ENCODE data around the gene PDZRN4.

Gene PDZRN4

DNA sequence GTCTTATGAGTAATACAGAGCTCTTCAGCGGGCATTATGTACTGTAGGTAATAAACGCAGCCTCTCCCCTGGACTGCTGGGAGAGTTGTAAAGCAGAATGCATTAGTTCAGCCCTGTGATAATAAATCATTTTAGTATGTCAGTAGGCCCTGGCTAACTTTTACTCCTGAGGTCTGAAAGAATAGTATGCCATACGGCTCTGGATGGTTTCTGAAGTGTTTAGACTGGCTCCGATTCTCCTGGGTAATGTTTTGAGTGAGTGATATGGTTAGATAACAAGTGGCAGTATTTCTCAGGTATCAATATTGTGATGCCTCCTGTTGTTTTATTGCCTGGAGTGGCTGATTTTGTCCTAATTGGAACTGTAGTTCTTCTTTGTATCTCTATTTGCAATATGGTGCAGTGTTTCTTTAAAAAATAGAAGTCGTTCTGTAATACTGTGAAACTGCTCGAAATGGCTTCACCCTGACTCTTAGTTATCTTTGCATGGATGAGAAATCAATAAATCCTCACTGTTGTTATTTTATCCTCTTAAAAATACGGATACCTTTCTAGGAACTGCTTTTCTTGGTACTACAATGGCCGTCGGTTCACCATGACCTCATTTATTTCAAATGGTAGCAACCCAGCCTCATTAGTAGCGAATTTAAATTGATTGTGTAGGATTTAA lies 100.2 kb downstream of the PDZRN4 start:
- DNase-seq (ENCODE audit: low spot score), result no peak
- in situ Hi-C loops (cut with MboI; ENCODE audit: low sequenced_read_pairs, unreplicated experiment), result loop anchor here (25.0 kb wide), 1 partner anchor 724 kb away; no protein-coding TSS in a partner anchor
- TF ChIP-seq, protein P1, sequence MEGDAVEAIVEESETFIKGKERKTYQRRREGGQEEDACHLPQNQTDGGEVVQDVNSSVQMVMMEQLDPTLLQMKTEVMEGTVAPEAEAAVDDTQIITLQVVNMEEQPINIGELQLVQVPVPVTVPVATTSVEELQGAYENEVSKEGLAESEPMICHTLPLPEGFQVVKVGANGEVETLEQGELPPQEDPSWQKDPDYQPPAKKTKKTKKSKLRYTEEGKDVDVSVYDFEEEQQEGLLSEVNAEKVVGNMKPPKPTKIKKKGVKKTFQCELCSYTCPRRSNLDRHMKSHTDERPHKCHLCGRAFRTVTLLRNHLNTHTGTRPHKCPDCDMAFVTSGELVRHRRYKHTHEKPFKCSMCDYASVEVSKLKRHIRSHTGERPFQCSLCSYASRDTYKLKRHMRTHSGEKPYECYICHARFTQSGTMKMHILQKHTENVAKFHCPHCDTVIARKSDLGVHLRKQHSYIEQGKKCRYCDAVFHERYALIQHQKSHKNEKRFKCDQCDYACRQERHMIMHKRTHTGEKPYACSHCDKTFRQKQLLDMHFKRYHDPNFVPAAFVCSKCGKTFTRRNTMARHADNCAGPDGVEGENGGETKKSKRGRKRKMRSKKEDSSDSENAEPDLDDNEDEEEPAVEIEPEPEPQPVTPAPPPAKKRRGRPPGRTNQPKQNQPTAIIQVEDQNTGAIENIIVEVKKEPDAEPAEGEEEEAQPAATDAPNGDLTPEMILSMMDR (IDR thresholded peaks at IDR 0.05; ENCODE audit: borderline replicate concordance, control extremely low read depth, extremely low read depth, insufficient read depth, missing control alignments), result no peak

DNA sequence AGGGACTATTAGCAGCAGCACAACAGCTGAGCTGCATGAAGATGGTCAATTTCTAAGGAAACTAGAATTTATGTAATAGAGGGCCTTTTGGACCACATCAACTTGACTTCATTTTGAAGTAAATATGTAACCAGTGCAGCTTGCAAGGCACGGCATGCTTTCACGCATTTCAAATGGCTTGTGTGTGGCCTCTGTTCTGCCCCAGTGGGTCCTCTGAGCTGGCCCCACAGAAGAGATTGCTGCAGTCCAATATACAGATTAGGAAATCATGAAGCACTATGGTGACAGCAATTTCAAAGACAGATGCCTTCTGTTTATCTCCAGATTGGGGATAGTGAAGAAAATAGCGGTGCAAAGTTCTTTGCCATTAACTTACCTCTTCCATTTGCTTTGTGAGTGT lies 101.4 kb downstream of the PDZRN4 start:
- TF ChIP-seq, protein P1 (IDR thresholded peaks at IDR 0.05; ENCODE audit: borderline replicate concordance, control extremely low read depth, extremely low read depth, insufficient read depth, missing control alignments), result no peak
- DNase-seq (ENCODE audit: low spot score), result no peak
- in situ Hi-C loops (cut with MboI; ENCODE audit: low sequenced_read_pairs, unreplicated experiment), result loop anchor here (25.0 kb wide), 1 partner anchor 723 kb away; no protein-coding TSS in a partner anchor

DNA sequence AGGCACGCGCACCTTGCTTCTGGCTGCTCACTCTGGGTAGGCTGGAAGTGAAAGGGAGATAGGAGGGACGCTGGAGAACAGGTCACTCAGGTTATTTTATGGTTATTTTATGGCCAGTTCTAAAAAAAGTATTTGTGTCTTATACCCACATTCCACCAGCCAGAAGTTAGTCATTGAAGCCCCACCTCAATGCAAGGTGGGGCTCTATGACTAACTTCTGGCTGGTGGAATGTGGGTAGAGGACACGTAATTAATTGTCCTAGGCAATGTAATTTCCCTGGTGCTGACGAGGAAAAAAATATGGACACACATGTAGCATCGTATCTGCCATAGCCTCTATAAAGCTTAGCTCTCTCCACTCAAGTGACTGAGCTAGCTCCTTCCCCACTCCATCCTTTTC lies 104.9 kb downstream of the PDZRN4 start:
- DNase-seq (ENCODE audit: low spot score), result no peak
- in situ Hi-C loops (cut with MboI; ENCODE audit: low sequenced_read_pairs, unreplicated experiment), result loop anchor here (25.0 kb wide), 1 partner anchor 719 kb away; no protein-coding TSS in a partner anchor
- TF ChIP-seq, protein P1 (IDR thresholded peaks at IDR 0.05; ENCODE audit: borderline replicate concordance, control extremely low read depth, extremely low read depth, insufficient read depth, missing control alignments), result no peak

DNA sequence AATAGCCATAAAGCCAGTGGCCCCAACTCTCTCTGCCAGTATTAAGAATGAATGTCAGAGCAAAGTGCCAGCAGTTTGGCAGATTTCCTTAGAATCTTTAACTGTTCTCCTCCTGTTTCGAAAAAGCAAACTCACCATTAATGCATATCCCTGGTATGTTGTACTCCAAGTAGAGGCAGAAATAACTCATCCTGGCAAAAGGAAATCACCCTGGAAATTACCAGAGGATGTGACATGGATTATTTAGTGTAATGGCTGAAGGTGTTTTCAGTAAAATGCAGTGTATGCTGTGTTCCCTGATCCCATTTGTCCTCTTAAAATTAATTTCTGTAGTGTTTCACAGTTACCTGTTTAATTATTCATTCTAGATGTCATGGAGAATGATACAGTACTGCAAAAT lies 105.3 kb downstream of the PDZRN4 start:
- in situ Hi-C loops (cut with MboI; ENCODE audit: low sequenced_read_pairs, unreplicated experiment), result loop anchor here (25.0 kb wide), 1 partner anchor 719 kb away; no protein-coding TSS in a partner anchor
- no peak for DNase-seq (ENCODE audit: low spot score)
- TF ChIP-seq, protein P1 (IDR thresholded peaks at IDR 0.05; ENCODE audit: borderline replicate concordance, control extremely low read depth, extremely low read depth, insufficient read depth, missing control alignments), result no peak

DNA sequence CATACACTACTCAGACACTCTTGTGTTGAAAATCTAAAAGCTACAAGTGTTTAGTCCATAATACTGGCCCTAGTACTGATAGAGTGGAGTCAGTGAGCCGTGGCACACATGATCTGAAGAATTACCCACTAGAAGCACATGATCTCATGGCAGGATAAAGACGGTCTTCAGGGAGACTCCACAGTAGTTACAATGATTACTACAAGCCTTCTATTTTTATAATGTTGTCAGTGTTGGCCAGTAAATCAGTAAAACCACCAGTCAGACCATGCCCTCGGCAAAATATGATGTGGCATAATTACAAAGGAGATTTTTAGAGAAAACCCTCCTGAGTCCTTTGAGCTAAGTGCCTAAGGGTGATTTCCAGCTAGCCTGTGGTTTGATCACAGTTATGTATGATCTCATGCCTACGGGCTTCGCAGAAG lies 114.9 kb downstream of the PDZRN4 start:
- in situ Hi-C loops (cut with MboI; ENCODE audit: low sequenced_read_pairs, unreplicated experiment), result no loop called here
- no peak for DNase-seq (ENCODE audit: low spot score)
- TF ChIP-seq, protein P1 (IDR thresholded peaks at IDR 0.05; ENCODE audit: borderline replicate concordance, control extremely low read depth, extremely low read depth, insufficient read depth, missing control alignments), result no peak

DNA sequence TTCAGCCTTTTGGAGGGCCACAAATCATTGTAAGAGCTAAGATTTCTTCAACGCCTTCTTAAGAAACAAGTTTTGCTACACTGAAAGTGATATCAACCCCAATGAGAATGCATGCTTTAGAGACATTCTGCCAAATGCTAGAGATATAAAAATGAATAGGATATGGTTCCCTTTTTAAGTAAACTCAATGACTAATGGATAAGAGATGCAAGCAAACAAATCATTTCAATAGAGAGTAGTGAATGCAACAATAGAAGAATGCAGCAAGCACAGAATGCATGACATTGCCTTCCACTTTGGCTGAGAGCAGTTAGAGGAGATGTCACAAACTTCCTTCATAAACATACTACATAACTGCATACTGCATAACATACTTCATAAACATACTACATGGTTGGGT lies 116.4 kb downstream of the PDZRN4 start:
- in situ Hi-C loops (cut with MboI; ENCODE audit: low sequenced_read_pairs, unreplicated experiment), result no loop called here

More for the DNA sequence above, 116.4 kb downstream of the PDZRN4 start:
- DNase-seq (ENCODE audit: low spot score), result no peak
- TF ChIP-seq, protein P1 (IDR thresholded peaks at IDR 0.05; ENCODE audit: borderline replicate concordance, control extremely low read depth, extremely low read depth, insufficient read depth, missing control alignments), result no peak
